Activated T-helper 1 cell treated with anti-CD3 and anti-CD28 coated beads, Interleukin-12 subunit alpha, Interleukin-12 subunit beta, Interleukin-2, Interleukin-4 antibody, amounts not matched to agents 30 ng/mL and 10 ng/mL and 1 ng/mL, durations not matched to agents 14 hours and 24 hours and 36 hours (primary cell): ENCODE data around the gene AQP1. TPM values are rescaled to one million over a fixed set of nuclear protein-coding genes. Genes with fewer than 3 reads are reported as not detected.

Source experiments
- DNase-seq: peaks from one replicate; pipeline ENCODE4 v3.0.0; 2021; ENCODE audit warnings: low spot score
- H3K27ac Mint-ChIP-seq: one replicate; pipeline ENCODE4 v1.8.0; 2021; ENCODE audit warnings: mild to moderate bottlenecking, mixed read lengths
- H3K27me3 Mint-ChIP-seq: one replicate; pipeline ENCODE4 v1.8.0; 2022; ENCODE audit warnings: mild to moderate bottlenecking, moderate library complexity, mixed read lengths; ENCODE audit not compliant: insufficient read depth
- H3K36me3 Mint-ChIP-seq: one replicate; pipeline ENCODE4 v1.8.0; 2021; ENCODE audit warnings: low read depth, mixed read lengths
- H3K4me1 Mint-ChIP-seq: one replicate; pipeline ENCODE4 v1.8.0; 2021; ENCODE audit warnings: low read depth, mixed read lengths
- H3K4me3 Mint-ChIP-seq: one replicate; pipeline ENCODE4 v1.8.0; 2021; ENCODE audit warnings: mild to moderate bottlenecking, moderate library complexity, mixed read lengths
- H3K9me3 Mint-ChIP-seq: one replicate; pipeline ENCODE4 v1.8.0; 2021; ENCODE audit warnings: mixed read lengths
- intact Hi-C: fragments of 100-400 bp; cut with micrococcal nuclease; formaldehyde crosslinking; loops from one replicate; pipeline ENCODE4 v1.15.1; 2024
- total RNA-seq: library from RNA; stranded (reverse); gene quantifications from 2 replicates; pipeline ENCODE4 v1.2.3, GENCODE V29; 2022

Gene AQP1
- total RNA-seq, 1 donor from 2014 or later = 0.13 TPM

DNA sequence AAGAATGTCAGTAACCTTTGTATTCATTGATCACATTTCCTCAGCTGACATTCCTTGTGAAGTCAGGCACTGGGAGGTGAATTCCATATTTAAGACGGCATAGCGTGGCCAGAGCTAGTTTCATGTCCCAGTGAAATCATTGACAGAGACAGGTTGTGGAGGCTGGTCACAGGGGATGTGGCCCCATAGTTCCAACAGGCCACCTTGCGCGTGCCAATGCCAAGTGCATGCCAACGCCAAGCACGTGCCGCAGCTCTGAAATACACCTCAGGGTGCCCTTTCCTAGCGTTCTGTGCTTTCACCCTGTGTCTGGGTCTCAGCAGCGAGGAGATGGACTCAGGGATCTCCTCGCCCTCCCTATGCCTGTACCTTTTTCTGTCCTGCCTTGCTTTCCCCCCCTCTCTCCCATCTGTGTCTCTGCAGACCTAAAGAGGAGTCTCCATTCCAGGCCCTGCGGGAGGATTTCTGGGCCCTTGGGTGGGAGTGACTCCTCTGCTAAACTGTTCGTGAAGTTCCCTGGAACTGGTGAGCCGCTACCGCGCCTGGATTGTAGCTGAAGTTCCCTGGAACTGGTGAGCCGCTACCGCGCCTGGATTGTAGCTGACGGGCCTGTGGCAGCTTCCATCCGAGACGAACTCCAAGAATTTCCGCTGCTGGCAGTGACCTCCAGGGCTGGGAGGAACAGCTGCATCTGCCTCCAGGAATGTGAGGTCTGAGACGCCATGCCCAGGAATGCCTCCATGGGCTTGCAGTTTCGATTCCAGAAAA is 19.7 kb downstream of the AQP1 start:
- no peak for DNase-seq
- Mint-ChIP-seq H3K36me3 (no peaks in the 10 kb centered on the region), H3K27me3 (no peaks in the 10 kb centered on the region), H3K4me3 (no peak overlapping the region), H3K9me3 (no peaks in the 10 kb centered on the region), H3K4me1 (no peaks in the 10 kb centered on the region), H3K27ac (no peak overlapping the region)
- intact Hi-C loops = no loop called here

DNA sequence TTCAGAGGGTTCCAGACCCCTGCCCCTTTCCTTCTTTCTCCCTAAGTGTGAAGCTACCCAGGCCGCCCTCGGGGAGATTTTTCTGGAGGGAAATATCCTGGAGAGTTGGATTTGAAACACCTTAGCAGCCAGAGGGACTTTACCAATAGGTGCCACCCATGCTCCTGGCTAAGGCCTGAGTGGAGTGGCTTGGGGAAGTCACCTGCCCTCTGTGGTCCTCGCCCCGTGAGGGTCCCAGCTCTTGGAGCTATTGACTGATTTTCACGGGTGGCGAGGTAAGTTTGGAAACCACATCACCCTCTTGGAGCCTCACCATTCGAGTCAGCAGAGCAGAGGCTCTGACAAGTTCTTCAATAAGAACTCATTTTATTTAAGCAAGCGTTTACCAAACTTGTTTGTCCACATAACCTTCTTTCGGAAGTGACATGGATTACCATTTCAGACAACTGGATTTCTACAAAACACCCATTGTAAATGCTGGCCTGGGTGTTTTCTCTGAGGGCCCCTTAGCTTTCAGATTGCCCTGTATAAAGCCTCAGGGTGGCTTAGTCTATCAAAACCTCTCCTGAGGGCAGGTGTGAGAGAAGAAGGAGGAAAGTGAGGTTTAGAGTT is 20.4 kb downstream of the AQP1 start:
- intact Hi-C loops = no loop called here
- Mint-ChIP-seq H3K27ac (no peak overlapping the region), H3K27me3 (peaks cover 2% of the 10 kb centered on the region), H3K4me3 (no peak overlapping the region), H3K9me3 (no peaks in the 10 kb centered on the region), H3K36me3 (no peaks in the 10 kb centered on the region), H3K4me1 (no peaks in the 10 kb centered on the region)
- no peak for DNase-seq

DNA sequence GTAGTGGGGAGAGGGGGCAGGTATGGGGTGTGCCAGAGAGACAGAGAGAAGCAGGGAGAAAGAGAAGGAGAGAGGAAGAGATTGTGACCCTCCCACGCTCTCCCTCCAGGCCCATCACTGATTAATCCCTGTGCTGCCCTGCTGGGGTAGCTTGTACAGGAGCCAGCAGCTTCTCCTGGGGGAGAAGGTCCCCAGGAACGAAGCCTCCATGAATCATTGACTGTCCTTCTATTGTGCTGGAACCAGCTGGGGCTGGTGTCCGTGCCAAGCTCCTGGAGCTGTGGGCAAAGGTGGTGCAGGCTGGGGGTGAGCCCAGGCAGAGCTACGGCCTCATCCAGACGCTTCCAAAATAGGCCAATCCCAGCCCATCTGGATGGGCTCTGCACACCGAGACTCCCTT is 20.9 kb downstream of the AQP1 start:
- Mint-ChIP-seq H3K27ac (no peak overlapping the region), H3K9me3 (no peaks in the 10 kb centered on the region), H3K36me3 (no peaks in the 10 kb centered on the region), H3K4me1 (no peaks in the 10 kb centered on the region), H3K27me3 (peaks cover 5% of the 10 kb centered on the region), H3K4me3 (no peak overlapping the region)
- intact Hi-C loops = no loop called here
- DNase-seq = no peak

DNA sequence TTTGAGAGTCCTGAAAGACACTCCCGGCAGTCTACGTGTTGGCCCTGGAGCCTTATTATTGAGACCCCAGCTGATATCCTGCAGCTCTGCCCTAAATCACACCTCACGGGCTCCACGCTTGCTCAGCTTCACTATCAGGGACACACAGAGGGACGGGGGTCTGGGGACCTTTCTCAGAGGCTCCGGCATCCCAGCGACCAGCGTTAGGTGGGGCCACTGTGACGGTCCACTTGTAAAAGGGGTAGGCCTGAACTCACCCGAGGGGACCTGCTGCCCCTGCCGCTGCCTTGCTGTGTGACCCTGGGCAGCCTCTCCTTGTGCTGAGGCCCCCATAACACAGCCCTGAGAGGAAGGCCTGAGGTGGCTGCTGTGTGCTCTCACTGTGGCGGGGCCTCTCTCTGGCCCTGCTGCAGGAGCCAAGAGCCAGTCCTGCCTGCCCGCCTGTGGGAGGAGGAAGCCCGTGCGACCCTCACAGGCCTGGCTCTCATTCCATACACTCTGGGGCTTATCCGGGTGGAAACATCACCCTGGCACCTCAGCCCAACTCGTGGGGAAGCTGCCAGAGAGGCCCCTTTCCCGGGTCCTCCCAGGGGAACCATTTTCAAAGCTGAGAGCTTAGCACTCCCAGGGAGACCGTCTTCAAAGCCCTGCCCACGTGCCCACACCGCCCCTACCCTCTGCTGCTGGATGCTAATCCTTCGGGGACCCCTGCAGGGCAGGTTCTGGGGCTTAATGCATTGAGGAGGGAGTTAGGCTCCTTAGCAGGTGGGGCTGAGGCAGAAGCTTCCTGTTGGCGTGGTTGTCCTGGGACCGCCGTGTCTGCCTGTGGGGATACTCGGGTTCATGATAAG is 21.7 kb downstream of the AQP1 start:
- no peaks in the 10 kb centered on the region for H3K4me1 Mint-ChIP-seq

DNA sequence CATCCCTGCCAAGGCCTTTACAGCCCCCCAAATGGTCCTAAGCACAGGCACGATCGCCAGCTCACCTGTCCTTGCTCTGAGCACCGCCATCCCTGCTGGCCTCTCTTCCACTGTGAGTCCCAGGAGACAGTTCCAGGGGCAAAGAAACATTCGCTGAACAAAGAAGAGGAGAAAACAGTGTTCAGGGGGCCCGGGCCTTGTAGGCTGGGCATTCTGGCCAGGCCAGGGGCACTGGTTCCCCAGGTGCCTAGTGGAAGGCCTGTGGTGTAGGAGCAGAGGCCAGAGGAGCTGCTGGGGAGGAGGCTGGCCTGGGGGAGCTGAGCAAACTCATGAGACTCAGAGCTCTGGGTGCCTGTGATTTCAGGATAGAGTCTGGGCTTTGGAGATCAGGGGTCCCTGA is 22.6 kb downstream of the AQP1 start:
- Mint-ChIP-seq H3K27me3 (peaks cover 6% of the 10 kb centered on the region), H3K27ac (no peak overlapping the region), H3K9me3 (no peaks in the 10 kb centered on the region), H3K36me3 (no peaks in the 10 kb centered on the region), H3K4me1 (no peaks in the 10 kb centered on the region), H3K4me3 (no peak overlapping the region)
- DNase-seq = no peak
- intact Hi-C loops = no loop called here

More for the DNA sequence above, 21.7 kb downstream of the AQP1 start:
- Mint-ChIP-seq H3K9me3 (no peaks in the 10 kb centered on the region), H3K36me3 (no peaks in the 10 kb centered on the region), H3K27ac (no peak overlapping the region), H3K4me3 (no peak overlapping the region), H3K27me3 (peaks cover 6% of the 10 kb centered on the region)
- no peak for DNase-seq
- intact Hi-C loops = no loop called here

- no peak for DNase-seq
- H3K27ac Mint-ChIP-seq = no peak overlapping the region
- no peaks in the 10 kb centered on the region for H3K4me1 Mint-ChIP-seq
- intact Hi-C loops = no loop called here
- no peaks in the 10 kb centered on the region for H3K36me3 Mint-ChIP-seq
- H3K27me3 Mint-ChIP-seq = peaks cover 12% of the 10 kb centered on the region
- H3K9me3 Mint-ChIP-seq = no peaks in the 10 kb centered on the region
- H3K4me3 Mint-ChIP-seq = no peak overlapping the region
Measured at GRCh38 chr7:30934732-30935568, 23.3 kb downstream of the AQP1 start.

- no peak overlapping the region for H3K4me3 Mint-ChIP-seq
- H3K4me1 Mint-ChIP-seq = no peaks in the 10 kb centered on the region
- no peaks in the 10 kb centered on the region for H3K9me3 Mint-ChIP-seq
- H3K36me3 Mint-ChIP-seq = no peaks in the 10 kb centered on the region
- intact Hi-C loops = no loop called here
- peaks cover 18% of the 10 kb centered on the region for H3K27me3 Mint-ChIP-seq
- DNase-seq = no peak
- no peak overlapping the region for H3K27ac Mint-ChIP-seq
Measured at GRCh38 chr7:30935569-30935877, 23.9 kb downstream of the AQP1 start.

GRCh38 chr7:30936650-30937245 is 25.1 kb downstream of the AQP1 start:
- Mint-ChIP-seq H3K27ac (no peak overlapping the region), H3K9me3 (no peaks in the 10 kb centered on the region), H3K36me3 (no peaks in the 10 kb centered on the region), H3K4me1 (no peaks in the 10 kb centered on the region), H3K27me3 (peaks cover 27% of the 10 kb centered on the region), H3K4me3 (no peak overlapping the region)
- intact Hi-C loops = no loop called here
- DNase-seq = no peak

DNA sequence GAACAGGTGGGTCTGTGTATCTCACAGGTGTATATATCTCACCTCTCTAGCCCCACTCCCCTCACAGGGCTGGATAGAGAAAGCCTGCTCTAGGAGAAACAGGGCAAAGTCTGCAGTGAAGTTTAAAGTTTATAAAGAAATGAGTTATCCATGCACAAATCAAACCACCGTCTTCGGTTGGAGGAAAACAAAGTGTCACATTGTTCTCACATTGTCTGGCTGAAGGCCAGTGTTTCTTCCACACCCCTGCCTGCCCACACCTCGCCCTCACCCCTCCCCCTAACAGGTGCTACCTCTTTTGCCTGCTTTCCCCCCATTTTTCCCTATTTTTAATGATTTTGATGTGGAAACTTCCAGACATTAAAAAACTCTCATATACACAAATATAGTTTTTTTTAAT is 25.8 kb downstream of the AQP1 start:
- Mint-ChIP-seq H3K4me1 (no peaks in the 10 kb centered on the region), H3K4me3 (no peak overlapping the region), H3K36me3 (no peaks in the 10 kb centered on the region), H3K9me3 (no peaks in the 10 kb centered on the region), H3K27me3 (peaks cover 29% of the 10 kb centered on the region), H3K27ac (no peak overlapping the region)
- intact Hi-C loops = no loop called here
- DNase-seq = no peak

GRCh38 chr7:30938435-30939316 is 27.0 kb downstream of the AQP1 start:
- H3K9me3 Mint-ChIP-seq = no peaks in the 10 kb centered on the region
- DNase-seq = peak; percentile 55
- no peaks in the 10 kb centered on the region for H3K36me3 Mint-ChIP-seq
- intact Hi-C loops = loop anchor here (1.0 to 2.0 kb wide), 2 partner anchors 36 to 138 kb away; no protein-coding TSS in a partner anchor
- H3K4me3 Mint-ChIP-seq = no peak overlapping the region
- no peaks in the 10 kb centered on the region for H3K4me1 Mint-ChIP-seq
- no peak overlapping the region for H3K27ac Mint-ChIP-seq
- peaks cover 37% of the 10 kb centered on the region for H3K27me3 Mint-ChIP-seq

- Mint-ChIP-seq H3K27me3 (peaks cover 45% of the 10 kb centered on the region), H3K36me3 (no peaks in the 10 kb centered on the region), H3K27ac (no peak overlapping the region), H3K9me3 (peaks cover 8% of the 10 kb centered on the region), H3K4me1 (no peaks in the 10 kb centered on the region), H3K4me3 (no peak overlapping the region)
- intact Hi-C loops = no loop called here
- no peak for DNase-seq
Measured at GRCh38 chr7:30941582-30942323, 30.1 kb downstream of the AQP1 start.
